ENCODE data around the gene METTL16.

DNA sequence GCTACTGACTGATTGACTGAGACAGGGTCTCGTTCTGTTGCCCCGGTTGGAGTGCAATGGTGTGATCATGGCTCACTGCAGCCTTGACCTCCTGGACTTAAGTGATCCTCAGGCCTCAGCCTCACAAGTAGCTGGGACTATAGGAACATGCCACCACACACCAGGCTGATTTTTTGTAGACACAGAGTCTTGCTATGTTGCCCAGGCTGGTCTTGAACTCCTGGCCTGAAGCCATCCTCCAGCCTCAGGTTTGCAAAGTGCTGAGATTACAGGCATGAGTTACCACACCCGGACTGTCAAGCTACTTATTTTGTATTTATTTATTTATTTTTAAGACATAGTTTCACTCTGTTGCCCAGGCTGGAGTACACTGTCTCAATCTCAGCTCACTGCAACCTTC, 55.2 kb downstream of the METTL16 start:
- TF ChIP-seq CTCF (IDR thresholded peaks at IDR 0.05) = no peak
- TF ChIP-seq POLR2AphosphoS5 (IDR thresholded peaks at IDR 0.05) = no peak
- no peak for TF ChIP-seq EP300 (IDR thresholded peaks at IDR 0.05)
- TF ChIP-seq POLR2A (IDR thresholded peaks at IDR 0.05) = no peak
